ENCODE measurements around the gene ARRDC1.
A peak's percentile ranks its signal among the peaks of the same experiment; 100 is the strongest.
"Not testable (repeated sequence)": the region's sequence is repeated elsewhere in the genome, so short reads cannot be mapped to it uniquely, and the experiment has no call there.

Gene ARRDC1

GRCh38 chr9:137564134-137564533, 41.4 kb upstream of the ARRDC1 start:
- H3K4me2 ChIP-seq (ENCODE audit: low read length), result no peak overlapping the region

GRCh38 chr9:137564817-137565411, 40.6 kb upstream of the ARRDC1 start:
- no peaks in the 10 kb centered on the region for H3K27me3 ChIP-seq (ENCODE audit: insufficient read depth, low read length)
- no peaks in the 10 kb centered on the region for H4K20me1 ChIP-seq (ENCODE audit: insufficient read depth, low read length)
- no peak overlapping the region for H2AFZ ChIP-seq (ENCODE audit: low read length)
- H3K36me3 ChIP-seq (ENCODE audit: insufficient read depth, low read length), result peaks cover 52% of the 10 kb centered on the region
- no peak overlapping the region for H3K4me3 ChIP-seq (ENCODE audit: low read depth, low read length, poor library complexity, severe bottlenecking)
- H3K79me2 ChIP-seq (ENCODE audit: insufficient read depth, low read length), result no peaks in the 10 kb centered on the region
- no peaks in the 10 kb centered on the region for H3F3A ChIP-seq (ENCODE audit: insufficient read depth, low read length)
- TF ChIP-seq CTCF (IDR thresholded peaks at IDR 0.05; ENCODE audit: low read length) (no peak), EZH2 (IDR thresholded peaks at IDR 0.05; ENCODE audit: borderline replicate concordance, low read length) (no peak)
- H3K9me2 ChIP-seq (ENCODE audit: low read depth, low read length), result no peaks in the 10 kb centered on the region
- no peaks in the 10 kb centered on the region for H3K9me3 ChIP-seq (ENCODE audit: low read length)
- H3K27ac ChIP-seq (ENCODE audit: low read depth, low read length, poor library complexity, severe bottlenecking), result no peak overlapping the region
- H3K4me1 ChIP-seq (ENCODE audit: insufficient read depth, low read length, severe bottlenecking), result no peaks in the 10 kb centered on the region
- no peak overlapping the region for H3K4me2 ChIP-seq (ENCODE audit: low read length)
- no peak overlapping the region for H3K9ac ChIP-seq (ENCODE audit: low read length)

More at GRCh38 chr9:137564134-137564533, 41.4 kb upstream of the ARRDC1 start:
- TF ChIP-seq CTCF (IDR thresholded peaks at IDR 0.05; ENCODE audit: low read length), result no peak
- TF ChIP-seq EZH2 (IDR thresholded peaks at IDR 0.05; ENCODE audit: borderline replicate concordance, low read length), result no peak
- no peak overlapping the region for H3K4me3 ChIP-seq (ENCODE audit: low read depth, low read length, poor library complexity, severe bottlenecking)
- no peaks in the 10 kb centered on the region for H3K79me2 ChIP-seq (ENCODE audit: insufficient read depth, low read length)
- H2AFZ ChIP-seq (ENCODE audit: low read length), result no peak overlapping the region
- no peaks in the 10 kb centered on the region for H3K9me2 ChIP-seq (ENCODE audit: low read depth, low read length)
- no peaks in the 10 kb centered on the region for H3F3A ChIP-seq (ENCODE audit: insufficient read depth, low read length)
- no peaks in the 10 kb centered on the region for H3K27me3 ChIP-seq (ENCODE audit: insufficient read depth, low read length)
- peaks cover 54% of the 10 kb centered on the region for H3K36me3 ChIP-seq (ENCODE audit: insufficient read depth, low read length)
- H3K9ac ChIP-seq (ENCODE audit: low read length), result no peak overlapping the region
- no peaks in the 10 kb centered on the region for H3K9me3 ChIP-seq (ENCODE audit: low read length)
- H3K27ac ChIP-seq (ENCODE audit: low read depth, low read length, poor library complexity, severe bottlenecking), result no peak overlapping the region
- no peaks in the 10 kb centered on the region for H4K20me1 ChIP-seq (ENCODE audit: insufficient read depth, low read length)
- no peaks in the 10 kb centered on the region for H3K4me1 ChIP-seq (ENCODE audit: insufficient read depth, low read length, severe bottlenecking)

- not testable (repeated sequence) for H2AFZ ChIP-seq (ENCODE audit: low read length); H4K20me1 ChIP-seq (ENCODE audit: insufficient read depth, low read length); H3K27me3 ChIP-seq (ENCODE audit: insufficient read depth, low read length); H3K9me2 ChIP-seq (ENCODE audit: low read depth, low read length); H3K79me2 ChIP-seq (ENCODE audit: insufficient read depth, low read length); H3K4me2 ChIP-seq (ENCODE audit: low read length); H3K4me3 ChIP-seq (ENCODE audit: low read depth, low read length, poor library complexity, severe bottlenecking); H3K4me1 ChIP-seq (ENCODE audit: insufficient read depth, low read length, severe bottlenecking); H3K9me3 ChIP-seq (ENCODE audit: low read length); H3K9ac ChIP-seq (ENCODE audit: low read length); H3F3A ChIP-seq (ENCODE audit: insufficient read depth, low read length)
- H3K27ac ChIP-seq (ENCODE audit: low read depth, low read length, poor library complexity, severe bottlenecking), result peak overlapping the region; percentile 10
- H3K36me3 ChIP-seq (ENCODE audit: insufficient read depth, low read length), result peaks cover 53% of the 10 kb centered on the region
Observed at GRCh38 chr9:137568445-137568844, 37.0 kb upstream of the ARRDC1 start.

GRCh38 chr9:137569609-137570203, 35.8 kb upstream of the ARRDC1 start:
- Histone ChIP-seq H3F3A (ENCODE audit: insufficient read depth, low read length) (no peaks in the 10 kb centered on the region), H3K27me3 (ENCODE audit: insufficient read depth, low read length) (no peaks in the 10 kb centered on the region), H3K4me3 (ENCODE audit: low read depth, low read length, poor library complexity, severe bottlenecking) (no peak overlapping the region), H3K4me2 (ENCODE audit: low read length) (no peak overlapping the region), H3K36me3 (ENCODE audit: insufficient read depth, low read length) (peaks cover 51% of the 10 kb centered on the region), H3K9me3 (ENCODE audit: low read length) (no peaks in the 10 kb centered on the region), H3K9ac (ENCODE audit: low read length) (no peak overlapping the region), H3K79me2 (ENCODE audit: insufficient read depth, low read length) (no peaks in the 10 kb centered on the region), H4K20me1 (ENCODE audit: insufficient read depth, low read length) (no peaks in the 10 kb centered on the region), H3K27ac (ENCODE audit: low read depth, low read length, poor library complexity, severe bottlenecking) (no peak overlapping the region), H3K4me1 (ENCODE audit: insufficient read depth, low read length, severe bottlenecking) (no peaks in the 10 kb centered on the region), H3K9me2 (ENCODE audit: low read depth, low read length) (no peaks in the 10 kb centered on the region), H2AFZ (ENCODE audit: low read length) (no peak overlapping the region)
- TF ChIP-seq EZH2 (IDR thresholded peaks at IDR 0.05; ENCODE audit: borderline replicate concordance, low read length) (no peak), CTCF (IDR thresholded peaks at IDR 0.05; ENCODE audit: low read length) (no peak)
